ENCODE data around the gene PARP12. TPM values are rescaled to one million over a fixed set of nuclear protein-coding genes. Genes with fewer than 3 reads are reported as not detected.

The PARP12 gene
- total and polyA plus RNA-seq, 9 of the 15 experiments (the other 6 are each of a cell fraction or from before 2014, with no cell fraction given), result 4.6 to 40.4 (median 23.5) TPM

- H3K79me2 ChIP-seq (ENCODE audit: control insufficient read depth, insufficient read depth, low read length), result no peaks in the 10 kb centered on the region
- peaks cover 20% of the 10 kb centered on the region; the same call in 2 of the 3 replicates for H3K36me3 ChIP-seq (ENCODE audit: control insufficient read depth, insufficient read depth, low read length)
- 66% methylated on average over 8 of the region's 8 CpGs for WGBS (ENCODE audit: insufficient coverage, low coverage, missing lambda C conversion rate)
- no peak overlapping the region for H3K27ac ChIP-seq (ENCODE audit: extremely low read depth, low read depth, low read length)
- no peak overlapping the region for H3K4me3 ChIP-seq
- no peaks in the 10 kb centered on the region for H3K4me1 ChIP-seq (replicated peaks in 1 of 2; ENCODE audit: control insufficient read depth in 2 of 2, insufficient read depth in 2 of 2, low read length in 2 of 2)
- no peak overlapping the region for H3K4me2 ChIP-seq (ENCODE audit: insufficient read depth, low read length)
- no peak overlapping the region for H2AFZ ChIP-seq (ENCODE audit: low read depth, low read length)
- FAIRE-seq, result no peak
- intact Hi-C loops (cut with micrococcal nuclease), result no loop called here
- no peaks in the 10 kb centered on the region for H4K20me1 ChIP-seq (replicated peaks; ENCODE audit: control insufficient read depth, insufficient read depth, low read length)
- no peak for DNase-seq (ENCODE audit: extremely low read depth in 1 of 4, low spot score in 3 of 4)
- CTCF ChIA-PET (ENCODE audit: low intra/inter-chr PET ratio), result no interaction called here
- in situ Hi-C loops (cut with MboI), result no loop called here
- BruUV-seq (replicated peaks), result no TSS peak
- H3K27me3 ChIP-seq (ENCODE audit: control insufficient read depth in 2 of 2, insufficient read depth in 2 of 2, low read length in 2 of 2), result no peaks in the 10 kb centered on the region
- POLR2A ChIA-PET, result interaction anchor here (0.6 kb wide), 1 partner anchor 1222 kb away, joined by 4 read pairs; no protein-coding TSS in a partner anchor
- no peaks in the 10 kb centered on the region for H3K9me3 ChIP-seq (replicated peaks; ENCODE audit: control insufficient read depth, insufficient read depth, low read depth, low read length)
- H3K9ac ChIP-seq (ENCODE audit: insufficient read depth in 1 of 2, low read depth in 2 of 2, low read length in 2 of 2), result no peak overlapping the region
- no peak for ATAC-seq
- no peaks in the 10 kb centered on the region for H3K9me1 ChIP-seq (ENCODE audit: control insufficient read depth, insufficient read depth, low read length)
- TF ChIP-seq SMARCA5 (IDR thresholded peaks at IDR 0.05) (no peak), IRF9 (tag; IDR thresholded peaks at IDR 0.05) (no peak), MNT (conservative IDR thresholded peaks at IDR 0.05) (no peak), NR4A1 (CRISPR knock-in tag; IDR thresholded peaks at IDR 0.05) (no peak), NR4A1 (tag; IDR thresholded peaks at IDR 0.05) (no peak), ZNF717 (CRISPR knock-in tag; IDR thresholded peaks at IDR 0.05) (no peak), ZNF347 (CRISPR knock-in tag; IDR thresholded peaks at IDR 0.05; ENCODE audit: low read depth) (no peak), MBD2 (IDR thresholded peaks at IDR 0.05; ENCODE audit: borderline replicate concordance, low read depth) (no peak), ZFX (CRISPR knock-in tag; IDR thresholded peaks at IDR 0.05) (no peak), E2F5 (CRISPR knock-in tag; IDR thresholded peaks at IDR 0.05) (no peak), MLX (CRISPR knock-in tag; conservative IDR thresholded peaks at IDR 0.05) (no peak), HDAC8 (tag; IDR thresholded peaks at IDR 0.05) (no peak), ETV5 (CRISPR knock-in tag; IDR thresholded peaks at IDR 0.05; ENCODE audit: low read depth) (no peak), MTA1 (IDR thresholded peaks at IDR 0.05; ENCODE audit: borderline replicate concordance) (no peak), TFE3 (CRISPR knock-in tag; IDR thresholded peaks at IDR 0.05) (no peak), PREB (CRISPR knock-in tag; IDR thresholded peaks at IDR 0.05) (no peak), SPI1 (IDR thresholded peaks at IDR 0.05; ENCODE audit: borderline replicate concordance, low read depth, low read length) (no peak), SNIP1 (IDR thresholded peaks at IDR 0.05; ENCODE audit: low read depth) (no peak)
Observed at GRCh38 chr7:140033036-140033435, 29.7 kb downstream of the PARP12 start.

All from K562 (cell line).